ENCODE measurements around the gene S1PR4.

The S1PR4 gene

GRCh38 chr19:3138268-3138667, 40.3 kb upstream of the S1PR4 start:
- no peak for TF ChIP-seq CTCF (IDR thresholded peaks at IDR 0.05; ENCODE audit: insufficient read depth, low read length)
- Histone ChIP-seq H3K27ac (replicated peaks) (peak overlapping the region; percentile 96), H3K4me3 (replicated peaks; ENCODE audit: insufficient read depth, low read length) (0 out of 2 replicates have a peak overlapping the region, but pooled peaks have one; percentile 6), H3K27me3 (ENCODE audit: insufficient read depth, poor library complexity, severe bottlenecking) (no peaks in the 10 kb centered on the region)
- DNase-seq (ENCODE audit: low read depth in 1 of 2, low spot score in 1 of 2) = no peak

GRCh38 chr19:3140667-3141038, 37.9 kb upstream of the S1PR4 start:
- TF ChIP-seq CTCF (IDR thresholded peaks at IDR 0.05; ENCODE audit: insufficient read depth, low read length) (no peak), POLR2AphosphoS5 (IDR thresholded peaks at IDR 0.05; ENCODE audit: low read depth) (no peak), GABPA (IDR thresholded peaks at IDR 0.05; ENCODE audit: low read depth) (no peak), SPI1 (IDR thresholded peaks at IDR 0.05; ENCODE audit: borderline replicate concordance, low read depth) (no peak), REST (IDR thresholded peaks at IDR 0.05; ENCODE audit: insufficient replicate concordance, low read depth) (no peak)
- DNase-seq (ENCODE audit: low read depth in 1 of 2, low spot score in 1 of 2) = no peak
- no peaks in the 10 kb centered on the region for H3K27me3 ChIP-seq (ENCODE audit: insufficient read depth, poor library complexity, severe bottlenecking)
- no peak overlapping the region for H3K4me3 ChIP-seq (replicated peaks; ENCODE audit: insufficient read depth, low read length)
- peak overlapping the region; percentile 72 for H3K27ac ChIP-seq (replicated peaks)

- no peak for DNase-seq (ENCODE audit: low read depth in 1 of 2, low spot score in 1 of 2)
- Histone ChIP-seq H3K27ac (replicated peaks) (peak overlapping the region; percentile 27), H3K4me3 (replicated peaks; ENCODE audit: insufficient read depth, low read length) (no peak overlapping the region), H3K27me3 (ENCODE audit: insufficient read depth, poor library complexity, severe bottlenecking) (no peaks in the 10 kb centered on the region)
- no peak for TF ChIP-seq CTCF (IDR thresholded peaks at IDR 0.05; ENCODE audit: insufficient read depth, low read length)
- TF ChIP-seq SPI1 (IDR thresholded peaks at IDR 0.05; ENCODE audit: borderline replicate concordance, low read depth) = no peak
- TF ChIP-seq POLR2AphosphoS5 (IDR thresholded peaks at IDR 0.05; ENCODE audit: low read depth) = no peak
- no peak for TF ChIP-seq GABPA (IDR thresholded peaks at IDR 0.05; ENCODE audit: low read depth)
- no peak for TF ChIP-seq REST (IDR thresholded peaks at IDR 0.05; ENCODE audit: insufficient replicate concordance, low read depth)
Measured at GRCh38 chr19:3142292-3142670, 36.3 kb upstream of the S1PR4 start.

GRCh38 chr19:3142781-3143337, 35.7 kb upstream of the S1PR4 start:
- DNase-seq (ENCODE audit: low read depth in 1 of 2, low spot score in 1 of 2) = no peak
- Histone ChIP-seq H3K4me3 (replicated peaks; ENCODE audit: insufficient read depth, low read length) (no peak overlapping the region), H3K27me3 (ENCODE audit: insufficient read depth, poor library complexity, severe bottlenecking) (no peaks in the 10 kb centered on the region), H3K27ac (replicated peaks) (peak overlapping the region; percentile 27; the same call in 1 of the 2 replicates)
- TF ChIP-seq SPI1 (IDR thresholded peaks at IDR 0.05; ENCODE audit: borderline replicate concordance, low read depth) (no peak), POLR2AphosphoS5 (IDR thresholded peaks at IDR 0.05; ENCODE audit: low read depth) (no peak), REST (IDR thresholded peaks at IDR 0.05; ENCODE audit: insufficient replicate concordance, low read depth) (no peak), CTCF (IDR thresholded peaks at IDR 0.05; ENCODE audit: insufficient read depth, low read length) (no peak), GABPA (IDR thresholded peaks at IDR 0.05; ENCODE audit: low read depth) (no peak)

Data from HL-60 (cell line).